ENCODE measurements around the gene GAR1.
A peak's percentile ranks its signal among the peaks of the same experiment; 100 is the strongest.
"Not testable (repeated sequence)": the region's sequence is repeated elsewhere in the genome, so short reads cannot be mapped to it uniquely, and the experiment has no call there.

Gene GAR1

DNA sequence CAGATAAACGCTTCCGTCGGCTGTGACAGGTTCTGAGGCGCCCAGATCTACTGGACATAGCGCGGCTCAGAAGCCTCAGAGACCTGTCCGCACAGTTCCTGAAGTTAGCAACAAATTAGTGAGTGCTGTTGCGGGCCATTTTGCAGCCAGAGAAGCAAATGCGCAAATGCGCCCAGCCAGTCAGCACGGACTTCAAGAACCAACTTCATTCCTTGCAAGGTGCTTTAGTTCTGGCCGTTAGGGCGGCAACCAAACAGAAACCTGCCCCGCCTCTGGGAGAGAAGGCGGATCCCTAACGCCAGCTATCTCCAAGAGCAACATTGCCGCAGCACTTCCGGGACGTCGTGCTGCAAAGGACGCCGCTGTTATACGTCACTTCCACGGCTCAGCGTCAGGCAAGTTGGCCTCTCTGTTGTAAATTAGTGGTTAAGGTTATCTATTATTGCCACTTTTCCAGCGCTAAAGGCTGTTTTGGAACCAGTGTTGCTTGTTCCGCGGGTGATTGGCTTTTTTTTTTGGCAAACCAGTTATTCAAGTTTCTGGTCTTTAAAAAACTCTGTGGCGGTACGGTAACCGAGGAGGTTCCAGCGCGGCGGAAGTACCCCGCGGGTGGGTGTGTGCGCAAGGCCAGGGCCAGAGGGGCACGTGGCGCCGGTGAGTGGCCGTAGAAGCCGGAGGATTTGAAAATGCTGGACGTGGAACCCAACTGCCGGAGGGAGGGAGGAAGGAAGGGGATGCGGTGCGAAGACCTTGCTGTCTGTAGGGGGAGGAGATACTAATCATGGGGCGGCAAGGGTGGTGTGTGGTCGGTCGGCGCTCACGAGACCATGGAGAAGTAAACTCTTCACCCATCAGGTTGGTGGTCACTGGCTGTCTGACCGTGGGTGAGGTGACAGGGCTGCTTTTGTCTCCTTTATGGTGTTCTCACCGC, at the start of gene GAR1:
TSS of gene GAR1 (plus strand) at position 612 of the 931 bp plus-strand sequence. CDS start 403 bp downstream, outside the sequence.
- DNase-seq, result peak; percentile 92

- not testable (repeated sequence) for DNase-seq
Observed at GRCh38 chr4:109782092-109782491, 33.5 kb upstream of the GAR1 start.

DNA sequence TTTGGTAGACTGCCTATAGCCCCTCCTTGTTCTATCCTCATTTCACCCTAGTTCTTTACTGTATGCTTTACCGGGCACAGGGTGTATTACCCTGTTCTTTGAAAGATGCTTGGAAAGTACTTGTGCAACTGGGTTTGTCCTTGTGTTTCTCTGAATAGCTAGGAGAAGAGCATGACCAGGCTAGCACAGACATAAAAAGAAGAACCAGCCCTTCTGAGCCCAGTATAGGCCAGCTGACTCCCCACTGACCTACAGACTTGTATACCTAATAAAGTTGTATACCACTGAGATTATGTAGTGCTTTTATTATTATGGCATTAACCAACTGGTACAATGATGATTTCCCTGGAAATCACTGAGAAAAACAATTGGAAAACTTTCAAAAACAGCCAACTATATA, 28.7 kb upstream of the GAR1 start:
- DNase-seq, result no peak

DNA sequence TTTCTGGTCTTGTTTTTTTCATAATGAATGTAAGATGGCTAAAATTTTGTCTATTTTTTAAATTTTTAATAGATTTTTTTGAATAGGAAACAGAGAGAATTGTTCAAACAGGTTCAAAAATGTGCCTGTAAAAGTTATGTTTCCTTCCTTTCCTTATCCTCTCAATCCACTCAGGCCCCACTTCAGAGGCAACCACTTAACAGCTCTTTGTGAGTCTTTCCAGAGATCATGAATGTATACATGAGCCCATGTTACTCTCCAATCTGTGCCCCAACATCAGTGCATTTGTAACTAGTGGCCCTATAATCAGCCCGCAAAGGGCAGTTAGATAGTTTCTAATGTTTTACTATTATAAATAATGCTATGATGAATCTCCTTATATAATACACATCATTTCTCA, 27.8 kb upstream of the GAR1 start:
- no peak for DNase-seq

DNA sequence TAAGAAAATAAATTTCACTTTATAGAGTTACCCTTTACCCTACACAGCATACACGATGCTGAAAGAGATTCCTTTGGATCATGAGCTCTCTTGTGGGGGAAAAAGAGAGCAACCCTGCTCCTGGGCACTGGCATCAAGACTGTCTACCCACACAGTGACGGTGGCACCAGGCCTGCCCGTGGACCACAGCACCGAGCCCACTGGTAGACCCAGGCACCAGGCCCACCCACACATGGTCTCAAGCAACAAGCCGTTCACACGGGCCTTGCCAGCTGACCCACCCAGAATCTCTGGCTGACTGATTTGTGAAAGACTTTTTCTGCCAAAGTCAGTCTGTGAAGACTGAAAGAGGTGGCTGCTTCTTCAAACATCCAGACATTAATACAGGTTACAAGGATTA, 20.5 kb upstream of the GAR1 start:
- DNase-seq, result no peak

DNA sequence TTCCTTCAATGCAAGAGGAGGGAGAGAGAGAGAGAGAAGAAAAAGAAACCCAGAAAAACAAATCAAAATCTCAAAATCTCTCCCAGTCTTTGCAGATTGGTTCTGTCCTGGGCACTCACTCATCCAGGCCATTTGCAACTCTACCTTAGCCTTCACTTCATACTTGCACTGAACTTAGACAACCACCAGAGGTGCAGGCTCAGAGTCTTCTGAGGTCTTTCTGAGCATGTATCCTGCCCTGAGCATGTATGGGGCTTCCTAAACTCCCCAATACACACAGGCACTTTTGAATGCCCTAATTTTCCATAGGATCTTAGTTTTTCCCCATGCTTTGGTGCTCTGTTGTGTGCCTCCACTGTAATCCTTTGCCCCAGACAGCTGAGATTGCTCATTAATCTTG, 16.7 kb upstream of the GAR1 start:
- no peak for DNase-seq

- no peak for DNase-seq
Observed at GRCh38 chr4:109801099-109801789, 14.3 kb upstream of the GAR1 start.

GRCh38 chr4:109801895-109802319, 13.7 kb upstream of the GAR1 start, which contains the start of gene CFI:
TSS of gene CFI (minus strand) at chr4:109801999. CDS start at chr4:109801971, 28 bp downstream.
- DNase-seq, result no peak

GRCh38 chr4:109803924-109804571, 11.5 kb upstream of the GAR1 start:
- no peak for DNase-seq

GRCh38 chr4:109809655-109810054, 5.9 kb upstream of the GAR1 start:
- no peak for DNase-seq

DNA sequence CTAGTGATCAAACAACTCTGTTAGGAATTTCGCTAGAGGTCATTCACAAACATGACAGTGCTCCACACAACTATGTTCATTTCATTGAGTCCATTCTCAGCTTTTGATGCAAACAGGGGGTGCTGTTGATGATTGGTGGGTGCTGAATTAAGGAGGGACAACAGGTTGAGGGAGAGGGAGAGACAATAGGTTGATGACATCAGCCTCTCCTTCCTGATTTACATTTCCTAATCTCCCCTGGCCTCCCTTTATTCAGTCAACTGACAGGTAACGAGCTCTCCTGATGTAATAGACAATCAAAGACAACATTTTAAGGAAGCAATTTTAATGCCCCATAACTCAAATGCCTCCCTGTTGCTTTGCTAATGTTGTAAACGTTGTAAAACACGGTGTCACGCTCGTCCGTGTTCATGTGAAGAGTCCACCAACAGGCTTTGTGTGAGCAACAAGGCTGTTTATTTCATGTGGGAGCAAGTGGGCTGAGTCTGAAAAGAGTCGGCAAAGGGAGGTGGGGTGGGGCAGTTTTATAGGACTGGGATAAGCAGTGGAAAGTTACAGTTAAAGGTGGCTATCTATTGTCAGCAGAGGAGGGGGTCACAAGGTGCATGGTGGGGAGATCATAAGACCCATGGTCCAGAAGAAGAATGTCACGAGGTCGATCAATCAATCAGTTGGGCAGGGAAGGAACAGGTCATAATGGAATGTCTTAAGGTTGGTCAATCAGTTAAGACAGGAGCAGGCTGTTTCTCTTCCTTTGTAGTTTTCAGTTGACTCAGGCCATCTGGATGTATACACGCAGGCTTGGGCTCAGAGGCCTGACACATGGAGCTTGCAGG, 4.8 kb upstream of the GAR1 start:
- DNase-seq, result no peak

- DNase-seq, result no peak
Observed at GRCh38 chr4:109811707-109812106, 3.9 kb upstream of the GAR1 start.

- DNase-seq, result no peak
Observed at GRCh38 chr4:109816082-109816442, 500 bp downstream of the GAR1 start.

DNA sequence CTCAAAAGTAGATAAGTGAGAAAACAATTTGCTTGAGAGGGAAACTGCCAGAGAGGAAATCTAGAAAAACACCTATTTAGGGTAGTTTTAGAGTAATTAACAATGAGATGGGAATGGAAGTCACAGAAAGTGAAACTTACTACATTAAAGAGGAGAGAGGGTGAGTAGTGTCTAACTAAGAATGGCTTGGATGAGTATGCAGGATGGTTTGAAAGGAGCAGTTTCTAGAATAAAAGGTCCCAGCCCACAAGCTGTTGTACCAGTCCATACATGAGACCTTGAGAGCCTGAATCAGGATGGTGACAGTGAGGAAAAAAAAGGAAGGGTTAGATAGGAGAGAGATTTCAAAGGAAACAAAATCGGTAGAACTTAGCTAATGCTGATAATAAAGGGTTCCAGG, 1.3 kb downstream of the GAR1 start:
- no peak for DNase-seq

DNA sequence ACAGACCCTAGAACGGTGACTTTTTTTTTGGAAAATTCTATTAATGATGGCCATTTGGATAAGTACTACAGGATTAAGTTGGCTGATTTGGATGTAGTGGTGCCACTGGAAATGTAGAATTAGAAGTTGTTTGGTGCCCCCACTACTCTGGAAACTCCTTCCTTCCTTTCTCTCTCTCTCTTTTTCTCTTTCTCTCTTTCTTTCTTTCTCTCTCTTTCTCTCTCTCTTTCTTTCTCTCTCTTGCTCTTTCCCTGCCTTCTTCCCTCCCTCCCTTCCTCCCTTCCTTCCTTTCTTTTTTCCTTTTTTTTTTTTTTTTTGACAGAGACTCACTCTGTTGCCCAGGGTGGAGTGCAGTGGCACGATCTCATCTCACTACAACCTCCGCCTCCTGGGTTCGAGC, 2.7 kb downstream of the GAR1 start:
- DNase-seq, result no peak

DNA sequence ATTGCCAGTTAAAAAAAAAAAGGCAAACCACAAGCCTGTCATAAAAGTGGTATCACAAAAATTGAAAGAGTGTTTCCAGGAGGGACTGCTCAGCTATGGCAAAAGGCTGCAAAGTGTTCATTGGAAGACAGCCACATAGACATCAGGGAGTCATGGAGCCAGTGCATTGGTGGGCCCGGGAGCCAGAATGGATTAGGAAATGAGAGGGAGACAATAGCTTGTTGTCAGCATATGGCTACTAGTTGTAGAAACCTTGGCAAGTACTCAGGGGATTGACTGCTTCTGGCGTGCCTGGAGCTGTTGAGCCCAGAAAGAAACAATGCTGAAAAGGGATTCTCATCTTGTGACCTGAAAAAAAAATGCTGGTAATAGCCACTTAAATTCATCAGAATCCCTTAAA, 5.0 kb downstream of the GAR1 start:
- DNase-seq, result peak; percentile 26

DNA sequence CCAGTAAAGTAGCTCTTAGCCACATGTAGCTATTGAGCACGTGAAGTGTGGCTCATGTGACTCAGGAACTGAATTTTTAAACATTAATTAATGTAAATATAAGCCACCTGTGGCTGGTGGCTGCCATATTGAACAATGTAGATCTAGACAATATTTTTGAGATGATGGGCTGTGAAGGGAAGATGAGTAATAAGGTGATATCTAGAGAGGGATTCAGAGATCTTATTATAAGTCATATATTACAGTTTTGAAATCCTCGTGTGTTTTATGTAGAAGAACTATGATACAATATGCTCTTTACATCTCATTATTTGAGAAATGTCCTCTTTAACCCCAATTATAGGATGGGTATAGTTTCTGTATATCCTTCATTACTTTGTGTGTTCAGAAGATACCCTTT, 5.6 kb downstream of the GAR1 start:
- no peak for DNase-seq

DNA sequence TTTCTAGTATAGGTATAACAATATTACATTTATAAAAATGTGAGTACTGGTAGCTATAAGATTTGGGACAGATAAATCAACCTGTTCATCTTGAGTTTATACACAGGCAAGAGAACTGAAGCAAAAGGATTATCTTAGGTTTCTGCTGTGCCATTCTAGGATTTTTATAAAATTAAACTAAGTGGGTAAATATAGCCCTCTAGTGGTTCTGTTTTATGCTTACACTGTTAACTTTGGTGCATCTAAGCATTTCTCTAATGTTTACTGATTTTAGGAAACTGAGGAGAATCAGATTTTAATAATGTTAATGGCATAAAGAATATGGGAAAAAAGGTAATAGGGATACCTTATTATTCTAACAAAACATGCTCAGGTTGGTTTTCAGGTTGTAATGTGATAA, 11.2 kb downstream of the GAR1 start:
- DNase-seq, result peak; percentile 17

DNA sequence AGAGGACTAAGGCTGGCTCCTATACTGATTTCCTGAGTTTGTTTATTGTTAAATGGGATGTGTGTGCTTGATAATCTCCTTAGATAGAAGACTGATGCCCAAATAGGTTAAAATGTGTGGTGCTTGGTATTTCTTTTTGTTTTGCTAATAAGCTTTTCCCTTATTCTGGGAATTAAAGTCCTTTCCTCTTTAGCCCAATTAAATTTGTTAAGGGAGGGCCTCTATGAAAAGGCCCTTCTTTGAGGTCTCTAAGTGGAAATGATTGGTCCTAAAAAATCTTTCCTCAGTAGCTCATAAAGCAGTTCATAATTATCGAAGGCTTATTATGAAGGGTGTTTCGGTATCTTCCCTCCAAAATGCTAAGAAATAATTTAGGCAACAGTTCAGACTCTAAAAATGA, 12.1 kb downstream of the GAR1 start, which contains the start of gene RRH:
TSS of gene RRH (plus strand) at position 301 of the 400 bp plus-strand sequence. CDS start at position 357, 56 bp downstream.
- no peak for DNase-seq

- DNase-seq, result no peak
Observed at GRCh38 chr4:109833756-109834155, 18.2 kb downstream of the GAR1 start.

DNA sequence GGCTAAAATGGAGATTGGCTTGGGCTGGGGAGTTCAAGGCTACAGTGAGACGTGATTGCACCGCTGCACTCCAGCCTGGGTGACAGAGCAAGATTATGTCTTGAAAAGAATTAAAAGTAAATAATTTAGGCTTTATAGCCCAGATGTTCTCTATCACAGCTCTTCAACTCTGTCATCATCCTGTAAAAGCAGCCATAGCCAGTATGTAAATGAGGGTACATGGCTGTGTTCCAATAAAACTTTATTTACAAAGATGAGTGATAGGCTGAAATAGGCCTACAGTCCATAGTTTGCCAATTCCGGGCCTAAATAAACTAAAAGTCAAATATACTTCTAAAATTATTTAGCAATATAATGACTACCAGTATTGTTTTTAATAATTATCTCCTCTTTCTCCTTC, 21.4 kb downstream of the GAR1 start:
- DNase-seq, result no peak

GRCh38 chr4:109846395-109847098, 31.0 kb downstream of the GAR1 start:
- DNase-seq, result no peak

Data from midbrain (tissue), 1 donor.